Type B pancreatic cell (in vitro differentiated cells): Measurements from ENCODE around the gene ACSF2. TPM values are rescaled to one million over a fixed set of nuclear protein-coding genes. Genes with fewer than 3 reads are reported as not detected.

Source experiments
- DNase-seq: peaks from one replicate; pipeline ENCODE4 v3.0.0; 2021; ENCODE audit warnings: mixed read lengths; ENCODE audit not compliant: unreplicated experiment; ENCODE audit errors: extremely low spot score
- H3K27ac Mint-ChIP-seq: 2 replicates; pipeline ENCODE4 v1.8.0; 2021; ENCODE audit warnings: mild to moderate bottlenecking, mixed read lengths
- H3K27me3 Mint-ChIP-seq: 2 replicates; pipeline ENCODE4 v1.8.0; 2021; ENCODE audit warnings: mixed read lengths
- H3K36me3 Mint-ChIP-seq: 2 replicates; pipeline ENCODE4 v1.8.0; 2021; ENCODE audit warnings: mixed read lengths
- H3K4me1 Mint-ChIP-seq: one replicate; pipeline ENCODE4 v1.8.0; 2021; ENCODE audit warnings: mixed read lengths; ENCODE audit not compliant: unreplicated experiment
- H3K4me3 Mint-ChIP-seq: 2 replicates; pipeline ENCODE4 v1.8.0; 2021; ENCODE audit warnings: mild to moderate bottlenecking, mixed read lengths
- H3K9me3 Mint-ChIP-seq: 2 replicates; pipeline ENCODE4 v1.8.0; 2021; ENCODE audit warnings: mixed read lengths
- CTCF ChIP-seq: fragments of 200-600 bp; sonication (generic); conservative IDR thresholded peaks from 2 replicates; pipeline ENCODE4 v1.5.0; 2021; ENCODE audit warnings: antibody characterized with exemption, mild to moderate bottlenecking
- long read RNA-seq: library from polyadenylated mRNA; unstranded; transcript quantifications from one replicate; pipeline ENCODE4 v2.0.0, GENCODE V29; 2020
- total RNA-seq: library from RNA; stranded (reverse); gene quantifications from 2 replicates; pipeline ENCODE4 v1.2.1, GENCODE V29; 2021; ENCODE audit warnings: low replicate concordance

The ACSF2 gene
- total RNA-seq, result 57.3 and 75.0 TPM in 2 replicates
- long read RNA-seq, transcript ACSF2-201 (16 exons, 2,235 nt), result major isoform, 54 of 93 reads
- long read RNA-seq, partial matches to known transcripts, result 17 of 93 reads
- long read RNA-seq, other reads (novel, unspliced or antisense), result 19 of 93 reads

- Mint-ChIP-seq H3K4me3 (peak within 1 kb of the TSS; percentile 91), H3K4me1 (peaks cover 46% of the 10 kb centered on the region), H3K27ac (peak within 1 kb of the TSS; percentile 95), H3K36me3 (peaks cover under 1% of the 10 kb centered on the region), H3K27me3 (no peaks in the 10 kb centered on the region), H3K9me3 (no peaks in the 10 kb centered on the region)
- TF ChIP-seq CTCF, result no peak
- peak; percentile 74 for DNase-seq
Measured at GRCh38 chr17:50425682-50426471, at the start of gene ACSF2. ACSF2 (plus strand) TSS chr17:50426218; CDS start chr17:50426262, 44 bp downstream.

- H3K9me3 Mint-ChIP-seq, result no peaks in the 10 kb centered on the region
Measured at GRCh38 chr17:50379351-50380132, 46.5 kb upstream of the ACSF2 start.

GRCh38 chr17:50380369-50381259, 45.4 kb upstream of the ACSF2 start:
- Mint-ChIP-seq H3K9me3 (no peaks in the 10 kb centered on the region), H3K27ac (no peak overlapping the region), H3K4me1 (no peaks in the 10 kb centered on the region), H3K4me3 (no peak overlapping the region), H3K36me3 (peaks cover 14% of the 10 kb centered on the region), H3K27me3 (no peaks in the 10 kb centered on the region)
- no peak for DNase-seq
- no peak for TF ChIP-seq CTCF

More at GRCh38 chr17:50379351-50380132, 46.5 kb upstream of the ACSF2 start:
- H3K4me1 Mint-ChIP-seq, result no peaks in the 10 kb centered on the region
- H3K36me3 Mint-ChIP-seq, result peaks cover 9% of the 10 kb centered on the region
- DNase-seq, result no peak
- no peak overlapping the region for H3K4me3 Mint-ChIP-seq
- no peaks in the 10 kb centered on the region for H3K27me3 Mint-ChIP-seq
- TF ChIP-seq CTCF, result no peak
- no peak overlapping the region for H3K27ac Mint-ChIP-seq

GRCh38 chr17:50381260-50381815, 44.7 kb upstream of the ACSF2 start:
- Mint-ChIP-seq H3K36me3 (peaks cover 14% of the 10 kb centered on the region), H3K27me3 (no peaks in the 10 kb centered on the region), H3K9me3 (no peaks in the 10 kb centered on the region), H3K27ac (no peak overlapping the region), H3K4me3 (no peak overlapping the region), H3K4me1 (no peaks in the 10 kb centered on the region)
- TF ChIP-seq CTCF, result no peak
- DNase-seq, result no peak

GRCh38 chr17:50381920-50382319, 44.1 kb upstream of the ACSF2 start:
- no peaks in the 10 kb centered on the region for H3K4me1 Mint-ChIP-seq
- H3K9me3 Mint-ChIP-seq, result no peaks in the 10 kb centered on the region
- no peak for TF ChIP-seq CTCF
- no peak for DNase-seq
- H3K27ac Mint-ChIP-seq, result no peak overlapping the region
- no peak overlapping the region for H3K4me3 Mint-ChIP-seq
- no peaks in the 10 kb centered on the region for H3K27me3 Mint-ChIP-seq
- peaks cover 17% of the 10 kb centered on the region for H3K36me3 Mint-ChIP-seq
